AG20443 (cell line): ENCODE data around the gene BHLHE40.

Experiments used
- DNase-seq: peaks from one replicate; pipeline ENCODE4 v3.0.0; 2012; ENCODE audit warnings: low spot score, mixed read lengths

The BHLHE40 gene

GRCh38 chr3:5019411-5020241, 40.4 kb downstream of the BHLHE40 start:
- DNase-seq = no peak

- DNase-seq = no peak
Observed at GRCh38 chr3:5020242-5020722, 41.0 kb downstream of the BHLHE40 start.

- peak; percentile 53 for DNase-seq
Observed at GRCh38 chr3:5021116-5022092, 42.2 kb downstream of the BHLHE40 start.

GRCh38 chr3:5022187-5022965, 43.1 kb downstream of the BHLHE40 start:
- no peak for DNase-seq

- peak; percentile 88 for DNase-seq
Observed at GRCh38 chr3:5022966-5023776, 43.9 kb downstream of the BHLHE40 start.

GRCh38 chr3:5023777-5024346, 44.6 kb downstream of the BHLHE40 start:
- no peak for DNase-seq

GRCh38 chr3:5026046-5026362, 46.8 kb downstream of the BHLHE40 start:
- no peak for DNase-seq

- DNase-seq = no peak
Observed at GRCh38 chr3:5029715-5030114, 50.5 kb downstream of the BHLHE40 start.

GRCh38 chr3:5030152-5030551, 50.9 kb downstream of the BHLHE40 start:
- DNase-seq = no peak

GRCh38 chr3:5032844-5033243, 53.6 kb downstream of the BHLHE40 start:
- no peak for DNase-seq
